Smooth muscle cell of the umbilical artery (primary cell): ENCODE measurements around the gene EEF1A1. TPM values are rescaled to one million over a fixed set of nuclear protein-coding genes. Genes with fewer than 3 reads are reported as not detected.

ENCODE experiments used
- total RNA-seq: library from RNA; depleted of rRNA; stranded (reverse); fragments of >200 nt; gene quantifications from 2 replicates; pipeline ENCODE4 v1.2.3, GENCODE V29; 2014

EEF1A1 gene
- 20,106 and 29,417 TPM in 2 replicates for total RNA-seq

DNA sequence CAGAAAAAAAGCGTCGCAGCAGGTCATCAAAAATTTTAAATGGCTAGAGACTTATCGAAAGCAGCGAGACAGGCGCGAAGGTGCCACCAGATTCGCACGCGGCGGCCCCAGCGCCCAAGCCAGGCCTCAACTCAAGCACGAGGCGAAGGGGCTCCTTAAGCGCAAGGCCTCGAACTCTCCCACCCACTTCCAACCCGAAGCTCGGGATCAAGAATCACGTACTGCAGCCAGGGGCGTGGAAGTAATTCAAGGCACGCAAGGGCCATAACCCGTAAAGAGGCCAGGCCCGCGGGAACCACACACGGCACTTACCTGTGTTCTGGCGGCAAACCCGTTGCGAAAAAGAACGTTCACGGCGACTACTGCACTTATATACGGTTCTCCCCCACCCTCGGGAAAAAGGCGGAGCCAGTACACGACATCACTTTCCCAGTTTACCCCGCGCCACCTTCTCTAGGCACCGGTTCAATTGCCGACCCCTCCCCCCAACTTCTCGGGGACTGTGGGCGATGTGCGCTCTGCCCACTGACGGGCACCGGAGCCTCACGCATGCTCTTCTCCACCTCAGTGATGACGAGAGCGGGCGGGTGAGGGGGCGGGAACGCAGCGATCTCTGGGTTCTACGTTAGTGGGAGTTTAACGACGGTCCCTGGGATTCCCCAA lies at the start of gene EEF1A1:
Gene EEF1A1 (minus strand): TSS at position 345 of the 663 bp plus-strand sequence. CDS start 1,006 bp downstream, outside the sequence.

Other genes with a start within 250 kb of the EEF1A1 start
- not detected in 2 replicates for gene DPPA5, start 166.8 kb downstream of the EEF1A1 start, total RNA-seq
- not detected in 2 replicates for gene KHDC3L, start 158.4 kb downstream of the EEF1A1 start, total RNA-seq
- not detected in 2 replicates for gene OOEP, start 151.1 kb downstream of the EEF1A1 start, total RNA-seq
- 0.59 and 1.8 TPM in 2 replicates for gene DDX43, start 126.2 kb downstream of the EEF1A1 start, total RNA-seq
- 5.6 and 7.1 TPM in 2 replicates for gene CGAS, start 68.7 kb downstream of the EEF1A1 start, total RNA-seq
- 36.4 and 49.9 TPM in 2 replicates for gene MTO1, start 59.3 kb downstream of the EEF1A1 start, total RNA-seq
- 45.7 and 62.7 TPM in 2 replicates for gene SLC17A5, start 133.0 kb upstream of the EEF1A1 start, total RNA-seq
- 22.0 and 58.7 TPM in 2 replicates for gene CD109, start 175.2 kb upstream of the EEF1A1 start, total RNA-seq